ENCODE data around the gene DGKQ. TPM values are rescaled to one million over a fixed set of nuclear protein-coding genes. Genes with fewer than 3 reads are reported as not detected.
A peak's percentile ranks its signal among the peaks of the same experiment; 100 is the strongest.

The DGKQ gene
- total RNA-seq, 4 donors from 2014 or later: 51.8 to 147 (median 86.0) TPM

GRCh38 chr4:996030-996996 is 22.9 kb upstream of the DGKQ start:
- Histone ChIP-seq H3K4me1 (peaks cover 16 to 38% (median 32%) of the 10 kb centered on the region in 4 donors), H3K27me3 (peaks cover 49% of the 10 kb centered on the region)

DNA sequence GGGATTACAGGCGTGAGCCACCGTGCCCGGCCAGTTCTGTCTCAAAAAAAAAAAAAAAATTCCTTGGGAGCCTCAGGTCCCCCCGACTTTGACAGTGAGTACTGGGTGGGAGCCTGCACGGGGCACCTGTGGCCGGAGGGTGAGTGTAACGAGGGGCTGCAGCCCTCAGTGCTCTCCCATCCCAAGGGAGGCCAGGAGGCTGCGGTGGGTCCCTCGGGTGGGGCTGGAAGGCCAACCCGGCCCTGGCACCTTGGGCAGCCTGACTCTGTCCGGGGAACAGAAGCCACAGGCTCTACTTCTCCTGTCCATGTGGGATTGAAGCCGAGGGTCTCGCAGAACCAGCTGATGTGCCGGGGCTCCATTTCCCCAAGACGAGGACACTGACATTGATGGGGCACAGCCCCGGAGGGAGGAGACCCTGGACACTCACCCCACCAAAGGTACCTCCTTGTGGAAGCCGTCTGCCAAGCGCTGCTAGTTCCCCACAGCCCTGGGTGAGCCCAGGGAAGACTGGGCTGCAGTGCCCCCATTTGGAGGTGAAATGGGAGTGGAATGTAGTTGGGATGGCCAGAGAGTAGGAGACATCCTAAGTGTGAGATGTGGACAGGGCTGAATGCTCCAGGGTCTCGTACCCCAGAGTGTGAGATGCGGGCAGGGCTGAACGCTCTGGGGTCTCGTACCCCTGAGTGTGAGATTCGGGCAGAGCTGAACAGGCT is 22.1 kb upstream of the DGKQ start:
- no peak for DNase-seq
- in situ Hi-C loops (cut with MboI; ENCODE audit: low pct_ligation_motif_present in 1 of 4, low pct_unique_long_range_greater_than_20kb in 1 of 4, low sequenced_read_pairs in 3 of 4) (no loop called here), intact Hi-C loops (cut with DNase I; ENCODE audit: low total_unique reads) (no loop called here)
- Histone ChIP-seq H3K4me3 (no peak overlapping the region), H3K9me3 (no peaks in the 10 kb centered on the region), H3K4me1 (peaks cover 16 to 38% (median 32%) of the 10 kb centered on the region in 4 donors), H3K27ac (no peak overlapping the region), H3K27me3 (peaks cover 41% of the 10 kb centered on the region), H3K36me3 (no peaks in the 10 kb centered on the region)
- WGBS, 2 donors (ENCODE audit: low coverage in 1 of 2): 64 to 84% methylated on average over 5 to 19 of the region's 23 CpGs
- TF ChIP-seq EP300 (IDR thresholded peaks at IDR 0.05; ENCODE audit: low read depth) (no peak), POLR2A (IDR thresholded peaks at IDR 0.05) (no peak), CTCF (IDR thresholded peaks at IDR 0.05) (no peak), POLR2AphosphoS5 (IDR thresholded peaks at IDR 0.05) (no peak)

More at GRCh38 chr4:996030-996996, 22.9 kb upstream of the DGKQ start:
- intact Hi-C loops (cut with DNase I; ENCODE audit: low total_unique reads): no loop called here
- Histone ChIP-seq H3K9me3 (no peaks in the 10 kb centered on the region), H3K27ac (no peak overlapping the region), H3K4me3 (no peak overlapping the region), H3K36me3 (no peaks in the 10 kb centered on the region)
- DNase-seq: no peak
- TF ChIP-seq CTCF (IDR thresholded peaks at IDR 0.05) (no peak), POLR2A (IDR thresholded peaks at IDR 0.05) (no peak), POLR2AphosphoS5 (IDR thresholded peaks at IDR 0.05) (no peak), EP300 (IDR thresholded peaks at IDR 0.05; ENCODE audit: low read depth) (no peak)
- 61% methylated on average over 13 of the region's 15 CpGs; no CpG with 5 or more reads in 1 of the 2 donors for WGBS, 2 donors (ENCODE audit: low coverage in 1 of 2)
- in situ Hi-C loops (cut with MboI; ENCODE audit: low pct_ligation_motif_present in 1 of 4, low pct_unique_long_range_greater_than_20kb in 1 of 4, low sequenced_read_pairs in 3 of 4): no loop called here

DNA sequence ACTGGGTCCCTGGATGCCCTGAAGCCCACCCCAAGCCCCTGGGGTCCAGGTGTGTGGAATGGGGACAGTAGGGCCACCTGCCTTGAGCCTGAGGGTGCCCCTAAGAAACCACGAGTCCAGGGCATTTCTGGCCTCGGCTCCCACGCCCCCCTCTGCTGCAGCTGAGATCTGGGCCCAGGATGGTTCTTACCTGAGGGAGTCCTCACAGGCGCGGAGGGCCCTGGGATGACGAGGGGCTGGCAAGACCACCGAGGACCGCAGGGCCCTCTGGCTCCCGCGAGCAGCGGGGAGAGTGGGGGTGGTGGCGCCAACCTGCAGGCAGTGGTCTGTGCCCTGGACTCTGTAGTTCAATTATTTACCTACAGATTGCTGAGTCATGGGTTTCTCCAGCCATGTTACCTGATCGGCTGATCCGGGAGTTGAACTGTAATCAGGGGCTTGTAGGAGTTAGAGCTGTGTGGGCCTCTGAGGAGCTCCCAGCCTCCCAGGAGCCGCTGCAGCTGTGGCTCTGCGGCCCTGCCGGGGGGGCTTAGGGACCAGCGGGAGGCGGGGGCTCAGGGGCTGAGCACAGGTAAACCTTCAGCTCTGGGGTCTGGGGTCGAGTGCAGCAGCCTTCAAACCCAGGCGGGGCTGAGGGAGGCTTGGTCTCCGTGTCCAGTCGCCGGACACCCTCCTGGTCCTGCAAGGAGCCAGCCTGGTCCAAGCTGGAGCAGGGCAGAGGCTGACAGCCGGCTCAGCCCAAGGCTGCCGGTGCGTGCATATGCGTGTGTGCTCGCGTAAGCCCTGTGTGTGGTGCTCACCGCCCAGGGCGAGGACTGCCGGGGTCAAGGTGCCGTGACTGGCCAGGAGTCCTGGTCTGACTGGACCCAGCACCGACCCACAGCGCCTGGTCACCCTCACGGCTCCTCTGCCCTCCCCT is 20.0 kb upstream of the DGKQ start, which contains the start of gene SLC26A1:
SLC26A1 (minus strand) TSS at position 294 of the 919 bp plus-strand sequence. CDS start 1,701 bp downstream, outside the sequence.
- DNase-seq: peak; percentile 52
- no peaks in the 10 kb centered on the region for H3K9me3 ChIP-seq
- intact Hi-C loops (cut with DNase I; ENCODE audit: low total_unique reads) (no loop called here), in situ Hi-C loops (cut with MboI; ENCODE audit: low pct_ligation_motif_present in 1 of 4, low pct_unique_long_range_greater_than_20kb in 1 of 4, low sequenced_read_pairs in 3 of 4) (no loop called here)
- peaks cover 24% of the 10 kb centered on the region for H3K27me3 ChIP-seq
- TF ChIP-seq POLR2AphosphoS5 (IDR thresholded peaks at IDR 0.05): no peak
- TF ChIP-seq POLR2A (IDR thresholded peaks at IDR 0.05): no peak
- TF ChIP-seq EP300 (IDR thresholded peaks at IDR 0.05; ENCODE audit: low read depth): no peak
- no peak for TF ChIP-seq CTCF (IDR thresholded peaks at IDR 0.05)
- H3K27ac ChIP-seq: peak within 1 kb of the TSS; percentile 86 to 95 (median 88)
- WGBS, 2 donors (ENCODE audit: low coverage in 1 of 2): 48% methylated on average over 36 of the region's 37 CpGs; no CpG with 5 or more reads in 1 of the 2 donors
- peak within 1 kb of the TSS in 2 of 4 donors; percentile 2 to 24 for H3K4me3 ChIP-seq
- H3K4me1 ChIP-seq: peaks cover 16 to 38% (median 32%) of the 10 kb centered on the region in 4 donors
- H3K36me3 ChIP-seq: no peaks in the 10 kb centered on the region

Data from transverse colon (tissue), 4 donors.